GM10847 (cell line): ENCODE measurements around the gene CCDC142.
A peak's percentile ranks its signal among the peaks of the same experiment; 100 is the strongest.

ENCODE experiments used
- POLR2A ChIP-seq: IDR thresholded peaks from 2 replicates; pipeline ENCODE4 v1.6.1; 2011; ENCODE audit not compliant: insufficient read length; ENCODE audit errors: extremely low read depth

The CCDC142 gene

DNA sequence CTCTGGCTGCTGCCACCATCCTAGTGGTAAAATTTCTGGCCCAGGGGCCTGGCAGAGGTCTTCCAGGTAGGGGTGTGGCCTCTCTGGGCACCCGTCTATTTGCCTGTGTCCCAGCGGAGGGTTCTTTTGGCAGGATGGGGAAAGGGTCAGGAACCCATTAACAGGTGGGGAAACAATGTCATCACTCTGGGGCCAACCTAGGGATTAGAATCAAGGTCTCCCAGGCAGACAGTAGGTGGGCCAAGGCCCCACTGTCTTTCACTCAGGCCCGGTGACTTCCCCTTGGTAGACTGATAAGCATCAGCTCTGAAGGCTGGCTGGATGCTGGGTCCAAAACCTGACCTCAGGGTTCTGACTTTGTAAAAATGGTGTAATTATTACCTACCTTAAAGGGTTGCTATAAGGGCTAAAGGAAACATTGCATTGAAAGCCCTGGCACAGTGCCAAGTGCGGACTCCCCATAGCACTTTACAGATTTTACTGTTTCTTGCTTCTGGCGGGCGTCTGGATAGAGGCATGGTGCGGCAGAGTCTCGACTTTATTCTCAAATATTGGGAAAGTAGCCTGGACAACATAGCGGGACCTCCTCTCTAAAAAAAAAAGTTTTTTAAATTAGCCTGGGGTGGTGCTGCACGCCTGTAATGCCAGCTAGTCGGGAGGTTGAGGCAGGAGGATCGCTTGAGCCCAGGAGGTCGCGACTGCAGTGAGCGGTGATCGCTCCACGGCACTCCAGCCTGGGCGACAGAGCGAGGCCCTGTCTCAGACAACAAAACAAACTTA, 14.4 kb upstream of the CCDC142 start:
- no peak for TF ChIP-seq POLR2A

DNA sequence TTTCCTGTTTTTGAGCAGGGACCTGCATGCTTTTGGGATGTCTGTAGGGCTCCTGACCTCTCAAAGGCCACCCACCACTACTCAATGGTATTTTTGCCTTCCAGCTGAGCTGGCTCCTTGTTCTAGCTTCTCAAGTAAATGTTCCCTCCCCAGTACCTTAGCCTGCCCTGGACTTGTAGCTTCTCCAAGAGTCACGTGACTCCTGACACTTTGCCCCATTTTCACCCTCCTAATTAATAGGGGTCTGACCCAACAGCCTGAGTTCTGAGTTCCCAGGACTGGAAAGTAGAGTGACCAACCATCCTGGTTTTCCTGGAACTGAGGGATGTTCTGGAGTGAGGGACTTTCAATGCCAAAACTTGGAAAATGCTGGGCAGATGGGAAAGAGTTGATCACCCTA, 12.6 kb upstream of the CCDC142 start:
- no peak for TF ChIP-seq POLR2A

DNA sequence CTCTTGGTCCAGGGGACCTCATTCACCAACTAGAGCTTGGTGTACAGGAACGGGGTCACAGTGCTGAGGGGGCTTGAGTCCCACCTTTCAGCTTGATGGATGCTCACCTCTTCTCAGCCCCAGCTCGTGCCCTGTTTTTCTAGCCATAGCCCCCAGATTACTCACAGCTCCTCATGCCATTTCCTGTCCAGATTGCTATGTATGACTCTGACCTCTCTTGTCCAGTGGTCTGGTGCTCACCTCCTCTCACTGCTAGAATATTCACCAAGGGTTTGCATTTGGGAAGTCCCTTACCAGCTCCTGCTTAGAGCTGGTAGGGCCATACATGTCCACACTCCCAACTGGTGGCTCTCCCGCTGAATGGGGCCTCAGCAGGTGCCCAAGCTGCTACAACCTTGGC, 10.7 kb upstream of the CCDC142 start:
- no peak for TF ChIP-seq POLR2A

DNA sequence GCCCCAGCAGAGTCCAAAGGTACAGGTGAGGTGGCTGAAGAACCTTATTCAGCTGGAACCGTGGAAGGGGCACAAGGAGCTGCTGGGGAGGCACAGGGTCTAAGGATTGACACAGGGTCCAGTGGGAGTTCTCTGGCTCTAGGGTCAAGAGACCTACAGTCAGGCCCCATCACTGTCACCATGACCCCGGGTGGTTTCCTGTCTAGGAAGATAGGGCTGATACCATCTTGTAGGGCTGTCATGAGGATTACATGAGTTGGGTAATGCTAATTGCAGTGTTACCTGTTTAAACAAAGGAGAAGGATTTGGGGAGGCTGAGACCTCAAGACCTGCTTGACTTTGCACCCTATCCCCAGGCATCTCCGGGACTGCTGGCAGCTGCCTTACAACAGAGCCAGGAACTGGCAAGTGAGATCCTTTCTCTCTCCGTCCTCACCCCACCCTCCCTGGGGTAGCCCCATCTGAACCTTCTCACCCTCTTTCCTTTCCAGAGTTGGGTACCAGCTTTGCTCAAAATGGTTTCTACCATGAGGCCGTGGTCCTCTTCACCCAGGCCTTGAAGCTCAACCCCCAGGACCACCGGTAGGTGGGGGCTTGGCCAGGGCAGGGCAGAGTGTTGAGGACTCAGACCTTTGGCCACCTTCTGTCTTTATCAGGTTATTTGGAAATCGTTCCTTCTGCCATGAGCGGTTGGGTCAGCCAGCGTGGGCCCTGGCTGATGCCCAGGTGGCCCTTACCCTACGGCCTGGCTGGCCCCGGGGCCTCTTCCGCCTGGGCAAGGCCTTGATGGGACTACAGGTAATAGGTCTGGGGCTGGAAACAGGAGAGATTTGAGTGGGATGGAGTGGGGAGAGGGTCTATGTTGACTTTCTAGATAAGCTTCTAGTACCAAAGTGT, 9.1 kb upstream of the CCDC142 start:
- TF ChIP-seq POLR2A: no peak

DNA sequence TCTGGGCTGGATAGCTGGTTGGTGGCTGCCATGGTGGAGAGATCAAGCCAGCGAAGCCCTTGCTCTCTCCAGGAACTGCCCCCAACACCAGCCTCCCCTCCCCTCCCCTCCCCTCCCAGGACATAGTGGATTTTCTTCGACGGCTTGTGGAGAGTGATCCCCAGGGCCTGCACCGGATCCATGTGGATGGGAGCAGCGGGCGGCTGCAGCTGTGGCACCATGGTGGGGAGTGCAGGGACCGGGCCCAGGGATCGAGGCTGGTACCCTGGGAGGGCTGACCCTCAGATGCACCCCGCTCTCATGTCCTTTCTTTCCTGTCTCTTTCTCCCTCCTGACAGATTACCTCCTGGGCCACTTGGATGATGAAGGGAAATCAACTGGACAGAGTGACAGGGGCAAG, 7.1 kb upstream of the CCDC142 start:
- no peak for TF ChIP-seq POLR2A

DNA sequence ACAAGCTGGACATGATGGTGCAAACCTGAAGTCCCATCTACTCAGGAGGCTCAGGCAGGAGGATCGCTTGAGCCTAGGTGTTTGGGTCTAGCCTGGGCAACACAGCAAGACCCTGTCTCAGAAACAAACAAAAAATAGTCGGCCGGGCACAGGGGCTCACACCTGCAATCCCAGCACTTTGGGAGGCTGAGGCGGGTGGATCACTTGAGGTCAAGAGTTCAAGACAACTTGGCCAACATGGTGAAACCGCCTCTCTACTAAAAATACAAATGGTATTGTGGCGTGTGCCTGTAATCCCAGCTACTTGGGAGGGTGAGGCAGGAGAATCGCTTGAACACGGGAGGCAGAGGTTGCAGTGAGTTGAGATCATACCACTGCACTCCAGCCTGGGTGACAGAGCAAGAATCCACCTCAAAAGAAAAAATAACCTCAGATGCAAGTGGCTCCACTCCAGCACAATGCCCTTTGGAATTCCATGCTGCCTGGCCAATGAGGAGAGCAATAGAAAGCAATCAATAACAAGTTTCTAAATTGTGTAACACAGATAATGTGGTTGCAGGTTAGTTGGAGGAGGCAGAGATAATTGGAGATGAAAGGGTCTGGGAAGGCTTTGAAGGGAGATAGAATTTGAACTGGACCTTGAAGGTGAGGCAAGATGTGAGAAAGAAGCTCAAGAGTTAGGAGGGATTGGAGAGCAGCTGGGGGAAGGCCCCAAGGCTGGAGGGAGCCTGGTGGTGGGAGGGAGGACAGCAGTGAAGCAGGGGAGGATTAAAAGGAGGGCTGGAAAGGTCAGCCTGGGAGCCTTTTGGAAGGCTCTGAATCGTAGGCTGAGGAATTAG, 6.1 kb upstream of the CCDC142 start:
- no peak for TF ChIP-seq POLR2A

DNA sequence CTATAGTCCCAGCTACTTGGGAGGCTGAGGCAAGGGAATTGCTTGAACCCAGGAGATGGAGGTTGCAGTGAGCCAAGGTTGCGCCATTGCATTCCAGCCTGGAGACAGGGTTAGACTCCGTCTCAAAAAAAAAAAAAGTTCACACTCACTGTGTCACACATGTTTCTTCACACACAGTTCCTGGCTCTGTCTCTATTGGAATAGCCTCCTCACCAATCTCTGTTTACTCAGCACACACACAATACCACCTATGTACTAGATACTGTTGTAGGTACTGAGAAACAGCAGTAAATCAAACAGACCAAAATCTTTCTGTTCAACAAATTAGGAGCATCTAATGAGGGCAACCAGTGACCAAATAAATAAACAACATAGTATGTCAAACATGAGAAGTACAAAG, 3.3 kb upstream of the CCDC142 start:
- TF ChIP-seq POLR2A: no peak

DNA sequence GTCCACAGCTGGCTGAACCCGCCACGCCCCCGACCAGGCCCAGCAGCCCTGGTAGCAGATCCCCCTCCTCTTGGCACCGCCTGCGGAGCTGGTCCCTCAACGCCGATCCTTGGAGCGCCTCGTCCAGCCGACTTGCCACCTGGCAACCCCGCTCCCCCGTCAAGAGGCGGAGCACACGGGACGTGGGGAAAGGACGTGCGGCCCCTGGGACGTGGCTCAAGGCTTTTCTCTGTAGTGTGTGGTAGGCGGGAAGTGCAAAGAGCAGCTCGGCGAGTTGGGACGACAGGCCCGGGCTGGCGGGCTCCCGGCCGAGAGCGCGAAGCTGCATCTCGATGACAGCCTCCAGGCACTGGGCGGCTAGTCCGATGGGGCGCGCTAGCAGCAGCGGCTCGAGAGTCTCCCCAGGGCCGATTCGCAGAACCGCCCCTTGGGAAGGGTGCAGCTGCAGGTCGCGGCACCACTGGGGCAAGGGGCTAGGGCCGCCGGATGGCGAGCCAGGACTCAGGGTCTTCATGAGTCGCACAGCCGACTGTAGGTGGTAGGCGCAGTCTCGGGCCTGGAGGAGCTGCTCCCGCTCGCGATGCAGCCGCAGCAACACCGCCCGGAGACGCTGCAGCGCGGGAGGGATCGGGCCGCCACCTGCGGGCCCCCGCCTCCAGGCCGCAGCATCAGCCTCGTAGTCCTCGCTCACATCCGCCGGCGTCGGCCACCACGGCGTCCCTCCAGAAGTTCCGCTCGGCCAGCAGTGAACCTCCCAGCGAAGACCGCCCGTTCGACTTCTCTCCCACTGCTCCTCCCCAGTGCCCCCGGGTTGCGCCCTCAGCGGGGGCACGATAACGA, 617 bp downstream of the CCDC142 start:
- TF ChIP-seq POLR2A: peak; percentile 7

DNA sequence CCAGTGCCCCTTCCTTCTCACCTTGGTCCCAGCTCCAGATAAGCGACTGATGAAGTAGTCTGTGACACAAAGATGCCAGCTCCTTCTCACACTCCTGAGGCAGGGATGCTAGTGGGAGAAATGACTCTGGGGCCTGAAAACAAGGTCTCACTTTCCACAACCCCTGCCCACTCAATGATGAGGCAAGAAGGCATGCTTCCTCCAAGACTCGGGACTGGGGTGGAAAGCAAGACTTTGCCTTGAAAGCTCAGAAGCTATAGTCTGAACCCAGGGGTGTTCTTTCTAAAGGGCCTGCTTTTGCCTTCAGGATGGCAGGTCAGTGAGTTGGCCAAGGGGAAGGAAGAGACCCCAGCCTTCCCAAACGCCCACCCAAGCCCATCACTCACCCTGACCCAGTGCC, 1.4 kb downstream of the CCDC142 start:
- TF ChIP-seq POLR2A: no peak

DNA sequence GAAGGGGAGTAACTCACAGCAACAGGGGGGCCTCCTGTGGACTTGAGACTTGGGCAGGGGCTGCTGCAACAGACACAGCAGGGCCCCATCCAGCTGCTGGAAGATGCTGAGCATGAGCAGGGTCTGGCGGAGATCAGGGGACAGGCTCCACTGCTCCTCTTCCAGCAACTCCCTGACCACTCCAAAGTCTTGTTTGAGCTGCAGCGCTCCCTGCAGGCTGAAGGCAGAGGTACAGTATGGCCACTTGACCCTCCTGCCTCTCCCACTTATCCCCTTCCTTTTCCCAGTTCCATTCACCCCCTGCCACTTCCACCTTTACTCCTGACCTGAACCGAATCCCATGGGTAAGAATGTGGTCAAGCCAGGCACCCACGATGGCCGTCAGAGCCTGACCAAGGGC, 7.9 kb downstream of the CCDC142 start:
- TF ChIP-seq POLR2A: no peak

DNA sequence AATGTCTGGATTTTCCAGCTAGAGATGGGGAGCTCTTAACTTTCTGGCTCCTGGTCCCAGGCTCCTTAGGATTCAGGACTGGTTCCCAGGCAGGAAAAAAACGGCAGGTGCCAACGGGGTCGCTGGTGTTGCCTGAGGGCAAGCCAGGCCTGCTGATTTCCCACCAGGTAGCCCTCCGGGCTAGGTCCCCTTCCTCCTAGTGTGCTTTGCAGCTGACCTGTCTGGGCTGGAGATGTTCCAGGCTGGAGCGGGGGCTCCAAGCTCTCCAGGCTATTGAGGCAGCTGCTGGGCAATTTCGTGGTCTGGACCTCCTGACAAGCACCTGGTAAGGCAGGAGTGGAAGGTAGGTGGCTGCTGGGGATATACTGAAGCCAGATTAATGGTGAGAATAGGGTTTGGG, 8.3 kb downstream of the CCDC142 start:
- TF ChIP-seq POLR2A: no peak

DNA sequence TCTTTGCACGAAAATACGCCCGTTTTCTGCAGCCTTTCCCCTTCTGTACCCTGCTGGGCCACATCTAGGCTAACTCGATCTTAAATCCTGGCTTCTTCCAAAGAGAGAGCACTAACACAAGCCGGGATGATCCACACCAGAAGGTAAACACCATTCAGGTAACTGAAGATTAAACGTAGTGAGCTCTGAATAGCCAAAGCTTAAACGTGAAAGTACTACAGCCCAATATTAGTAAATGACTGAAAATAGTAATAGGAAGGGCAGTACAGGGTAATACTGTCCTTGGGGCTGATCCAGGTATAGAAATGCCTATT, 9.9 kb downstream of the CCDC142 start:
- TF ChIP-seq POLR2A: no peak

DNA sequence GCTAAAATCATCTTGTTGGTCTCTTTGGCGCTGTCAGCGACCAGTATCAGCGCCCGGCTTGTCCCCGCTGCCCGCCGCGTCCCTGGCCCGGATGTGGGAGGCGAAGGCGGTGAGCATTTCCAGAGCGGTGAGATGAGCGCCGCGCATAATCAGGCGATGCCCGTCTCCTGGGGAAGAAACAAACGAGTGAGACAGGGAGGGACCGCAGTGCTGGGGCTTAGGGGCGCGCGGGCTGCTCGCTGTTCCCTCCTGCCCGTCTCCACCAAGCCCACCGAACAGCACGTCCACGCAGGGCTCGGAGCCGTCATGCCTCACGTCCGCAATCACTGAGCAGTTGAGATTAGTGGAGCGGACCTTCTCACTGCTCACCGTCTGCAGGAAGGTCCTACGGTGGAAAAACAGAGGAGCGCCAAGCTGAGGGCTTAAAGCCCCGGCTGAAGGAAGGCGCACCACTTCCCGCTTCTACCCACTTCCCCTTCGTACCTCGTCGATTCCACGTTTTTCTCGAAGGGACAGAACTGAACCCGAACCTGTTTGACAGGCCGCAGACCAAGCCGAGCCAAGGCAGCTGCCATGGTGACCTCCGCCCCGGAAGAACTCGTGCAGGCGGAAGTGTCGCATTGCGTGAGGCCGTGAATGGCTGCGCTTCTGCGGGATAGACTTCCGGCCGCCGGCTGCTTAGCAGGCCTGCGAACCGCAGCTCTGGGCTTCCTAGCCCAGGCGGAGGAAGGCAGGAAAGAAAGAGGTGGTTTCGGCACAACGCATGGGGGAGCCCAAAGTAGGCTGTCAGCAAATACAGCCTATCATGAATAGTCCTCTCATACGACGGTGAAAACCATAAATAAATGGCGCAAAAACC, 10.5 kb downstream of the CCDC142 start, which contains the start of gene MRPL53:
MRPL53 (minus strand) TSS at position 595 of the 859 bp plus-strand sequence; CDS start at position 575, 20 bp downstream.
- TF ChIP-seq POLR2A: peak; percentile 94
